SU-DHL-6 (cell line): ENCODE measurements around the gene EXOC1L.
"Not testable (repeated sequence)": the region's sequence is repeated elsewhere in the genome, so short reads cannot be mapped to it uniquely, and the experiment has no call there.

Source experiments
- CTCF ChIP-seq: fragments of 200-600 bp; sonication (generic); IDR thresholded peaks from one replicate; pipeline ENCODE4 v1.5.1; 2017; ENCODE audit warnings: antibody characterized with exemption, mild to moderate bottlenecking, low read length, moderate library complexity; ENCODE audit not compliant: insufficient read depth, poor library complexity, severe bottlenecking
- EZH2phosphoT487 ChIP-seq: fragments of 200-600 bp; sonication (generic), shearing (Covaris generic); conservative IDR thresholded peaks from 2 replicates; pipeline ENCODE4 v1.6.1; 2018; ENCODE audit warnings: mild to moderate bottlenecking, antibody characterized with exemption, low read length, moderate library complexity, mixed read lengths

- TF ChIP-seq CTCF, EZH2phosphoT487: not testable (repeated sequence)
Observed at GRCh38 chr4:55842312-55842711, 22.7 kb downstream of the EXOC1L start.
